ENCODE measurements around the gene KREMEN2.

DNA sequence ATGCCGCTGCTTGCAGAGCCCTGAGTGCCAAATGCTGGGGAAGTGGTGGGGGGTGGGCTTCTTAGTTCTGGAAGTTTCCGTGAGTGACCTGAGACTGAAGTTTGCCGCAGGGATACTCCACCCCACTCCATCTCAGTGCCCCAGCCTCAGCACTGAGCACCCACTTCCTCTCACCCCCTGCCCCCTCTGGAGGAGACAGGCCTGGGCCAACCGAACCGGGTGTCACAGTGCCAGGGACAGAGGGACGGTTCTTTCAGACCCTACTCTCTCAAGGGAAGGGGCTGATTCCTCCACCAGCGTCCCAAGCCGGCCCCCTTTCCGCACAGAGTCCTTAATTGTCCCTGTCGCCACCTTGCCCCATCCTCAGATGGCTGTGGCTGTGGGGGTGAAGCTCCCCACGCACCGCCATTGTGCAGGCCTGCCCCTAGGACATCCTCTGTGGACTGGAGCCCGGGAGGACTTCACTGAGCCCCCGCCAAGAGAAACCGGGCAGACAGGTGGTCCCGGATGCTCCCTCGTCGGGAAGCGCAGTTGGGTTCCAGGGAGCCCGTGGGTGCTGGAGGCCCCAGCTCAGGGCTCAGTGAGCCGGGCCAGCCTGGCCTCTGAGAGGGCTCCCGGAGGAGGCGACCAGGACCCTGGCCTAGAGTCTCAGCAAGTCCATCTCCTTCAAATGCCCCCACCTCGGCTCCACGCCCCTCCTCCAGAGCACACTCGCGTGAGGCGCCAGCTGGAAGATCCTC lies 1.6 kb upstream of the KREMEN2 start:
- TF ChIP-seq, protein P1, sequence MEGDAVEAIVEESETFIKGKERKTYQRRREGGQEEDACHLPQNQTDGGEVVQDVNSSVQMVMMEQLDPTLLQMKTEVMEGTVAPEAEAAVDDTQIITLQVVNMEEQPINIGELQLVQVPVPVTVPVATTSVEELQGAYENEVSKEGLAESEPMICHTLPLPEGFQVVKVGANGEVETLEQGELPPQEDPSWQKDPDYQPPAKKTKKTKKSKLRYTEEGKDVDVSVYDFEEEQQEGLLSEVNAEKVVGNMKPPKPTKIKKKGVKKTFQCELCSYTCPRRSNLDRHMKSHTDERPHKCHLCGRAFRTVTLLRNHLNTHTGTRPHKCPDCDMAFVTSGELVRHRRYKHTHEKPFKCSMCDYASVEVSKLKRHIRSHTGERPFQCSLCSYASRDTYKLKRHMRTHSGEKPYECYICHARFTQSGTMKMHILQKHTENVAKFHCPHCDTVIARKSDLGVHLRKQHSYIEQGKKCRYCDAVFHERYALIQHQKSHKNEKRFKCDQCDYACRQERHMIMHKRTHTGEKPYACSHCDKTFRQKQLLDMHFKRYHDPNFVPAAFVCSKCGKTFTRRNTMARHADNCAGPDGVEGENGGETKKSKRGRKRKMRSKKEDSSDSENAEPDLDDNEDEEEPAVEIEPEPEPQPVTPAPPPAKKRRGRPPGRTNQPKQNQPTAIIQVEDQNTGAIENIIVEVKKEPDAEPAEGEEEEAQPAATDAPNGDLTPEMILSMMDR (IDR thresholded peaks at IDR 0.05), result no peak
- TF ChIP-seq POLR2A (IDR thresholded peaks at IDR 0.05), result no peak
